Fibroblast of lung (primary cell): ENCODE measurements around the gene IL3. TPM values are rescaled to one million over a fixed set of nuclear protein-coding genes. Genes with fewer than 3 reads are reported as not detected.

Experiments used
- DNase-seq, 2 donors: peaks; one replicate each; pipeline versions ENCODE4 v3.0.0 to v3.0.0-alpha.2; 2010; ENCODE audit warnings: low read depth in 2 of 2
- H2AFZ ChIP-seq: 2 replicates; pipeline ENCODE4 v1.5.1; 2012; ENCODE audit warnings: low read length, control low read depth, inconsistent platforms
- H3K27ac ChIP-seq: 2 replicates; pipeline ENCODE4 v1.5.1; 2011; ENCODE audit warnings: low read length, control low read depth; ENCODE audit not compliant: insufficient read depth
- H3K27me3 ChIP-seq: 2 replicates; pipeline ENCODE4 v1.5.1; 2011; ENCODE audit warnings: mild to moderate bottlenecking, low read length; ENCODE audit not compliant: control insufficient read depth, insufficient read depth
- H3K36me3 ChIP-seq: 2 replicates; pipeline ENCODE4 v1.5.1; 2011; ENCODE audit warnings: low read length; ENCODE audit not compliant: control insufficient read depth, insufficient read depth
- H3K4me1 ChIP-seq: 2 replicates; pipeline ENCODE4 v1.5.1; 2011; ENCODE audit warnings: low read length; ENCODE audit not compliant: control insufficient read depth, insufficient read depth; ENCODE audit errors: extremely low read depth
- H3K4me2 ChIP-seq: 2 replicates; pipeline ENCODE4 v1.5.1; 2011; ENCODE audit warnings: low read length, control low read depth; ENCODE audit not compliant: insufficient read depth; ENCODE audit errors: extremely low read depth
- H3K4me3 ChIP-seq, 4 experiments: fragments of 200-600 bp in 1 of 4; sonication (generic) in 1 of 4; replicated peaks in 1 of 4; 2 replicates each; pipeline ENCODE4 v1.5.1; 2011 to 2016; ENCODE audit warnings: low read length in 4 of 4, low read depth in 3 of 4, mild to moderate bottlenecking in 3 of 4, control low read depth in 2 of 4, inconsistent platforms in 1 of 4, mixed read lengths in 1 of 4; ENCODE audit not compliant: insufficient read depth in 1 of 4; ENCODE audit errors: control extremely low read depth in 1 of 4
- H3K79me2 ChIP-seq: 2 replicates; pipeline ENCODE4 v1.5.1; 2012; ENCODE audit warnings: mild to moderate bottlenecking, low read length, inconsistent platforms; ENCODE audit not compliant: control insufficient read depth, insufficient read depth
- H3K9ac ChIP-seq: 2 replicates; pipeline ENCODE4 v1.5.1; 2011; ENCODE audit warnings: mild to moderate bottlenecking, low read length, control low read depth; ENCODE audit not compliant: insufficient read depth
- H3K9me3 ChIP-seq: 2 replicates; pipeline ENCODE4 v1.5.1; 2012; ENCODE audit warnings: low read depth, low read length; ENCODE audit not compliant: control insufficient read depth, insufficient read depth
- H4K20me1 ChIP-seq: 2 replicates; pipeline ENCODE4 v1.5.1; 2011; ENCODE audit warnings: low read length; ENCODE audit not compliant: control insufficient read depth, insufficient read depth; ENCODE audit errors: extremely low read depth
- CTCF ChIP-seq, 2 donors: IDR thresholded peaks in 1 of 2; conservative IDR thresholded peaks in 1 of 2; 1 replicate in 1 of 2; 2 replicates in 1 of 2; pipeline ENCODE4 v1.5.1; 2011 to 2012; ENCODE audit warnings: low read length in 2 of 2, control low read depth in 1 of 2, inconsistent platforms in 1 of 2, low read depth in 1 of 2, mild to moderate bottlenecking in 1 of 2
- EZH2 ChIP-seq: IDR thresholded peaks from 2 replicates; pipeline ENCODE4 v1.5.1; 2012; ENCODE audit warnings: low read length, control low read depth, mild to moderate bottlenecking; ENCODE audit errors: missing control alignments
- polyA plus RNA-seq, 2 donors: library from polyadenylated mRNA; depleted of rRNA in 1 of 2; stranded (reverse) in 1 of 2; unstranded in 1 of 2; fragments of >200 nt; gene quantifications; 2 replicates each; pipeline ENCODE4 v1.2.1, GENCODE V29; 2011 to 2012; ENCODE audit warnings: missing spikeins in 1 of 2
- total RNA-seq: library from RNA; depleted of rRNA; stranded (reverse); fragments of >200 nt; gene quantifications from 2 replicates; pipeline ENCODE4 v1.2.1, GENCODE V29; 2014

Gene IL3
- total and polyA plus RNA-seq, 2 donors (not counting 1 experiment from before 2014, with no cell fraction given): not detected

GRCh38 chr5:132098151-132098594 lies 37.7 kb downstream of the IL3 start:
- peak in 1 of 2 donors; percentile 79 for DNase-seq
- Histone ChIP-seq H3K4me2 (no peak overlapping the region), H3K27me3 (no peaks in the 10 kb centered on the region), H2AFZ (no peak overlapping the region), H3K9ac (no peak overlapping the region), H3K79me2 (no peaks in the 10 kb centered on the region), H3K4me1 (peaks cover 27% of the 10 kb centered on the region), H4K20me1 (no peaks in the 10 kb centered on the region), H3K9me3 (no peaks in the 10 kb centered on the region), H3K4me3 (no peak overlapping the region), H3K36me3 (no peaks in the 10 kb centered on the region), H3K27ac (no peak overlapping the region)
- TF ChIP-seq CTCF (conservative IDR thresholded peaks at IDR 0.05 in 1 of 2, IDR thresholded peaks at IDR 0.05 in 1 of 2; ENCODE audit: low read depth in 1 of 2, low read length in 2 of 2) (no peak), EZH2 (no peak)

- TF ChIP-seq CTCF (conservative IDR thresholded peaks at IDR 0.05 in 1 of 2, IDR thresholded peaks at IDR 0.05 in 1 of 2; ENCODE audit: low read depth in 1 of 2, low read length in 2 of 2): no peak
- TF ChIP-seq EZH2: no peak
- Histone ChIP-seq H3K27ac (no peak overlapping the region), H3K79me2 (no peaks in the 10 kb centered on the region), H3K4me2 (no peak overlapping the region), H3K36me3 (no peaks in the 10 kb centered on the region), H3K9me3 (no peaks in the 10 kb centered on the region), H4K20me1 (no peaks in the 10 kb centered on the region), H3K9ac (no peak overlapping the region), H2AFZ (no peak overlapping the region), H3K4me3 (no peak overlapping the region), H3K27me3 (no peaks in the 10 kb centered on the region), H3K4me1 (peaks cover 31% of the 10 kb centered on the region)
- DNase-seq: no peak
Measured at GRCh38 chr5:132098621-132099020, 38.2 kb downstream of the IL3 start.

GRCh38 chr5:132099076-132099748 lies 38.8 kb downstream of the IL3 start:
- TF ChIP-seq CTCF (conservative IDR thresholded peaks at IDR 0.05 in 1 of 2, IDR thresholded peaks at IDR 0.05 in 1 of 2; ENCODE audit: low read depth in 1 of 2, low read length in 2 of 2) (no peak), EZH2 (no peak)
- Histone ChIP-seq H3K27ac (no peak overlapping the region), H3K4me2 (no peak overlapping the region), H3K36me3 (no peaks in the 10 kb centered on the region), H3K9me3 (no peaks in the 10 kb centered on the region), H3K4me3 (no peak overlapping the region), H4K20me1 (no peaks in the 10 kb centered on the region), H3K9ac (no peak overlapping the region), H3K4me1 (peaks cover 32% of the 10 kb centered on the region), H2AFZ (no peak overlapping the region), H3K27me3 (no peaks in the 10 kb centered on the region), H3K79me2 (no peaks in the 10 kb centered on the region)
- no peak for DNase-seq
